GM21576 (cell line): ENCODE results near the gene PGAP6.
A peak's percentile ranks its signal among the peaks of the same experiment; 100 is the strongest.
"Not testable (repeated sequence)": the region's sequence is repeated elsewhere in the genome, so short reads cannot be mapped to it uniquely, and the experiment has no call there.

Experiments used
- ATAC-seq: cut with Tn5 transposase; IDR thresholded peaks from one replicate; pipeline ENCODE4 v1.9.1; 2021; ENCODE audit warnings: mild to moderate bottlenecking, moderate library complexity; ENCODE audit not compliant: unreplicated experiment

The PGAP6 gene

GRCh38 chr16:367333-367903 is 14.4 kb downstream of the PGAP6 start:
- no peak for ATAC-seq

GRCh38 chr16:366476-366875 is 15.3 kb downstream of the PGAP6 start:
- no peak for ATAC-seq

GRCh38 chr16:364595-365491 is 16.9 kb downstream of the PGAP6 start:
- ATAC-seq = no peak

- ATAC-seq = no peak
These were observed 17.9 kb downstream of the PGAP6 start for GRCh38 chr16:363766-364490.

- ATAC-seq = no peak
These were observed 18.5 kb downstream of the PGAP6 start for GRCh38 chr16:363110-363765.

GRCh38 chr16:362702-362999 is 19.1 kb downstream of the PGAP6 start:
- ATAC-seq = not testable (repeated sequence)

GRCh38 chr16:361872-362701 is 19.7 kb downstream of the PGAP6 start:
- ATAC-seq = no peak

- ATAC-seq = no peak
These were observed 20.4 kb downstream of the PGAP6 start for GRCh38 chr16:361341-361871.

GRCh38 chr16:360698-361336 is 21.0 kb downstream of the PGAP6 start:
- ATAC-seq = no peak

- no peak for ATAC-seq
These were observed 21.7 kb downstream of the PGAP6 start for GRCh38 chr16:359871-360697.

- ATAC-seq = no peak
These were observed 22.6 kb downstream of the PGAP6 start for GRCh38 chr16:359067-359763.

GRCh38 chr16:356741-357140 is 25.0 kb downstream of the PGAP6 start:
- no peak for ATAC-seq

GRCh38 chr16:354971-355461 is 26.8 kb downstream of the PGAP6 start:
- no peak for ATAC-seq

GRCh38 chr16:354291-354881 is 27.4 kb downstream of the PGAP6 start:
- no peak for ATAC-seq

GRCh38 chr16:353404-354290 is 28.1 kb downstream of the PGAP6 start:
- no peak for ATAC-seq

GRCh38 chr16:352547-353403 is 29.0 kb downstream of the PGAP6 start, which contains the start of gene AXIN1:
AXIN1 (minus strand) TSS chr16:352723; CDS start chr16:347025, 5,698 bp downstream.
- peak; percentile 50 for ATAC-seq
